Measurements from ENCODE around the gene GRIN3B.

GRIN3B gene

DNA sequence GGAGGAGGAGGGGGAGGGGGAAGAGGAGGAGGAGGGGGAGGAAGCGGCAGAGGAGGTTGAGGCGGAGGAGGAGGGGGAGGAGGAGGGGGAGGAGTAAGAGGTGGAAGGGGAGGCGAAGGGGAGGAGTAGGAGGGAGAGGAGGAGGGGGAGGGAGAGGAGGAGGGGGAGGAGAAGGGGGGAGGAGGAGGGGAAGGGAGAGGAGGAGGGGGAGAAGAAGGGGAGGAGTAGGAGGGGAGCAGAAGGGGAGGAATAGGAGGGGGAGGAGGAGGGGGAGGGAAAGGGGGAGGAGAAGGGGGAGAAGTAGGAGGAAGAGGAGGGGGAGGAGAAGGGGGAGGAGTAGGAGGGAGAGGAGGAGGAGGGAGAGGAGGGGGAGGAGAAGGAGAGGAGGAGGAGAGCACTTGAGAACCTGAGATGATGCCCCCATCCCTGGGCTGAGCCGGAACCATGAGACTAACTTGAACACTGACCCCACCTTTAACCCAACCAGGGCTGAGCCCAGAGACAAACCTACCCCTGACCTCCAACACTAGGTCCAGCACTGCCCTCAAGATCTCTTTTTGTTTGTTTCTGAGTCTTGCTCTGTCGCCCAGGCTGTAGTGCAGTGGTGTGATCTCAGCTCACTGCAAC lies 52.2 kb downstream of the GRIN3B start:
- H4K20me1 ChIP-seq (ENCODE audit: control insufficient read depth, insufficient read depth, low read depth, low read length), result no peaks in the 10 kb centered on the region
- no peaks in the 10 kb centered on the region for H3K9me2 ChIP-seq (replicated peaks; ENCODE audit: control insufficient read depth, low read length)
- H3F3A ChIP-seq (ENCODE audit: control insufficient read depth, insufficient read depth), result no peaks in the 10 kb centered on the region
- H3K4me3 ChIP-seq (ENCODE audit: low read length), result no peak overlapping the region
- H3K9me3 ChIP-seq (ENCODE audit: control insufficient read depth, insufficient read depth, low read length), result no peaks in the 10 kb centered on the region
- no peaks in the 10 kb centered on the region for H3K79me2 ChIP-seq (ENCODE audit: control insufficient read depth, low read length)
- no peak for TF ChIP-seq EZH2phosphoT487 (IDR thresholded peaks at IDR 0.05; ENCODE audit: borderline replicate concordance, low read length)
- TF ChIP-seq, protein P1, sequence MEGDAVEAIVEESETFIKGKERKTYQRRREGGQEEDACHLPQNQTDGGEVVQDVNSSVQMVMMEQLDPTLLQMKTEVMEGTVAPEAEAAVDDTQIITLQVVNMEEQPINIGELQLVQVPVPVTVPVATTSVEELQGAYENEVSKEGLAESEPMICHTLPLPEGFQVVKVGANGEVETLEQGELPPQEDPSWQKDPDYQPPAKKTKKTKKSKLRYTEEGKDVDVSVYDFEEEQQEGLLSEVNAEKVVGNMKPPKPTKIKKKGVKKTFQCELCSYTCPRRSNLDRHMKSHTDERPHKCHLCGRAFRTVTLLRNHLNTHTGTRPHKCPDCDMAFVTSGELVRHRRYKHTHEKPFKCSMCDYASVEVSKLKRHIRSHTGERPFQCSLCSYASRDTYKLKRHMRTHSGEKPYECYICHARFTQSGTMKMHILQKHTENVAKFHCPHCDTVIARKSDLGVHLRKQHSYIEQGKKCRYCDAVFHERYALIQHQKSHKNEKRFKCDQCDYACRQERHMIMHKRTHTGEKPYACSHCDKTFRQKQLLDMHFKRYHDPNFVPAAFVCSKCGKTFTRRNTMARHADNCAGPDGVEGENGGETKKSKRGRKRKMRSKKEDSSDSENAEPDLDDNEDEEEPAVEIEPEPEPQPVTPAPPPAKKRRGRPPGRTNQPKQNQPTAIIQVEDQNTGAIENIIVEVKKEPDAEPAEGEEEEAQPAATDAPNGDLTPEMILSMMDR (IDR thresholded peaks at IDR 0.05; ENCODE audit: low read depth, low read length, poor library complexity, severe bottlenecking), result no peak
- peaks cover 19% of the 10 kb centered on the region for H3K36me3 ChIP-seq (ENCODE audit: control insufficient read depth, low read length)
- H3K4me2 ChIP-seq (ENCODE audit: low read length), result no peak overlapping the region
- H3K27me3 ChIP-seq (ENCODE audit: control insufficient read depth, low read length), result no peaks in the 10 kb centered on the region
- H3K27ac ChIP-seq (ENCODE audit: low read depth, low read length), result no peak overlapping the region
- H3K4me1 ChIP-seq (ENCODE audit: control insufficient read depth, low read length), result peaks cover 3% of the 10 kb centered on the region; the same call in 1 of the 2 replicates

DNA sequence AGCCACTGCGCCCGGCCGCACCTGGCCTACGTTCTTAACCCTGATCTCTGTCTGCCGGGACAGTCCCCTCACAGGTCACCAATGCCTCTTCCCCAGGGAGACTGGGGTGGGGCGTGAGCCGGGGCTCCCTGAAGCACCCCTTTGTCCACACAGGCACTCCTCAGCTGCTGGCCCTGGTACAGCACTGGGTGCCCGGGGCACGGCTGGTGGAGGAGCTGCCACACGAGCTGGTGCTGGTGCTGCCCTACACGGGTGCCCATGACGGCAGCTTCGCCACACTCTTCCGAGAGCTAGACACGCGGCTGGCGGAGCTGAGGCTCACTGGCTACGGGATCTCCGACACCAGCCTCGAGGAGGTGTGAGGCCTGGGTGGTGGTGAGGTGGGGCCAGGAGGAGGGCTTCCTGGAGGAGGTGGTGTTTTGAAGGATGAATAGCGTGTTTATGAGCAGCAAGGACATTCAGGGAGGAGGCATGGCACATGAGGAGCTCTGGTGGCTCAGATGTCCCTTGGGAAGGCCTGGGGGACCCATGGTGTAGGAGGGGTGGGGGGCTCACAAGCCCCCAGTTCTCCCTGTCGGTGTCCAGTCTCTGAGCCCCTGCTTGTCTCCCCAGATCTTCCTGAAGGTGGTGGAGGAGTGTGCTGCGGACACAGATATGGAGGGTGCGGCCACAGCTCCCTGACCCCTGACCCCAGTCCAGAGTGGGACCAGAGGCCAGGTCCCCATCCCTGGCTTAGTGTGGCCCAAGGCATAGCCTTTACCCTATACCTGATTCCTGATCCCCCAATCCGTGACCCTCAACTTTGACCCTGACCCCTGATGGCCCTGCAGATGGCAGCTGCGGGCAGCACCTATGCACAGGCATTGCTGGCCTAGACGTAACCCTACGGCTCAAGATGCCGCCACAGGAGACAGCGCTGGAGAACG lies 53.2 kb downstream of the GRIN3B start:
- TF ChIP-seq, protein P1 (IDR thresholded peaks at IDR 0.05; ENCODE audit: low read depth, low read length, poor library complexity, severe bottlenecking), result no peak
- TF ChIP-seq EZH2phosphoT487 (IDR thresholded peaks at IDR 0.05; ENCODE audit: borderline replicate concordance, low read length), result no peak
- Histone ChIP-seq H3K27me3 (ENCODE audit: control insufficient read depth, low read length) (no peaks in the 10 kb centered on the region), H3K36me3 (ENCODE audit: control insufficient read depth, low read length) (peaks cover 17% of the 10 kb centered on the region), H3K9me3 (ENCODE audit: control insufficient read depth, insufficient read depth, low read length) (no peaks in the 10 kb centered on the region), H3K9me2 (replicated peaks; ENCODE audit: control insufficient read depth, low read length) (no peaks in the 10 kb centered on the region), H3K4me3 (ENCODE audit: low read length) (no peak overlapping the region), H4K20me1 (ENCODE audit: control insufficient read depth, insufficient read depth, low read depth, low read length) (no peaks in the 10 kb centered on the region), H3F3A (ENCODE audit: control insufficient read depth, insufficient read depth) (no peaks in the 10 kb centered on the region), H3K79me2 (ENCODE audit: control insufficient read depth, low read length) (no peaks in the 10 kb centered on the region), H3K4me1 (ENCODE audit: control insufficient read depth, low read length) (peaks cover 10% of the 10 kb centered on the region; the same call in 1 of the 2 replicates), H3K4me2 (ENCODE audit: low read length) (no peak overlapping the region), H3K27ac (ENCODE audit: low read depth, low read length) (no peak overlapping the region)

DNA sequence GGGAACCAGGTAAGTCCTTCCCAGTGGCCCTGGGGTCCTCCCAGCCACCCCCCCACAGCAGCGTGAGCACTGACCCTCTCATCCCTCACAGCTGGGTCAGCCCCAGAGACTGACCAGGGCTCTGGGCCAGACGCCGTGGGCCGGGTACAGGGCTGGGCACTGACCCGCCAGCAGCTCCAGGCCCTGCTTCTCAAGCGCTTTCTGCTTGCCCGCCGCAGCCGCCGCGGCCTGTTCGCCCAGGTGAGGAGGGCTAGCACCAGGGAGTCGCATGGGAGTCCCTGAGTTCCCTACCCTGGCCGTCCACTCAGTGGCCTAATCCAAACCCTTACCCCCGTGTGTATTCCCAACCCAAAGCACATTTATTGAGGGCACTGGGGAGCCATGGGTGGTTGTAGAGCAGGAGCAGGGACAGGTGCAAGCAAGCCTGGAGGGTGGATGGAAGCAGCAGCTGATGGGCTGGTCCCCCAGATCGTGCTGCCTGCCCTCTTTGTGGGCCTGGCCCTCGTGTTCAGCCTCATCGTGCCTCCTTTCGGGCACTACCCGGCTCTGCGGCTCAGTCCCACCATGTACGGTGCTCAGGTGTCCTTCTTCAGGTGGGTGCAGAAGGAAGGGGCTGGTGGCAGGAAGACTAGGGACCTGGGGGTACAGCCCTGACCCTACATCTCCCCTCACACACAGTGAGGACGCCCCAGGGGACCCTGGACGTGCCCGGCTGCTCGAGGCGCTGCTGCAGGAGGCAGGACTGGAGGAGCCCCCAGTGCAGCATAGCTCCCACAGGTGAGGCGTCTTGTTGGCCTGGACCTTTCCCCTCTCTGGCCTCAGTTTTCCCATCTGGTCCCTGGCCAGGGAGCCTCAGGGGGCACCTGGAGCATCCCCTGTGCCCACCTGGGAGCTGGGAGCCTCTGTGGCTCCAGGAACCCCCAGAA lies 54.1 kb downstream of the GRIN3B start:
- Histone ChIP-seq H3K4me1 (ENCODE audit: control insufficient read depth, low read length) (peaks cover 10% of the 10 kb centered on the region; the same call in 1 of the 2 replicates), H3K9me3 (ENCODE audit: control insufficient read depth, insufficient read depth, low read length) (no peaks in the 10 kb centered on the region), H3K4me3 (ENCODE audit: low read length) (no peak overlapping the region), H3K27me3 (ENCODE audit: control insufficient read depth, low read length) (no peaks in the 10 kb centered on the region), H3K9me2 (replicated peaks; ENCODE audit: control insufficient read depth, low read length) (no peaks in the 10 kb centered on the region), H4K20me1 (ENCODE audit: control insufficient read depth, insufficient read depth, low read depth, low read length) (no peaks in the 10 kb centered on the region), H3K36me3 (ENCODE audit: control insufficient read depth, low read length) (peaks cover 17% of the 10 kb centered on the region), H3K79me2 (ENCODE audit: control insufficient read depth, low read length) (no peaks in the 10 kb centered on the region), H3F3A (ENCODE audit: control insufficient read depth, insufficient read depth) (no peaks in the 10 kb centered on the region), H3K4me2 (ENCODE audit: low read length) (no peak overlapping the region), H3K27ac (ENCODE audit: low read depth, low read length) (no peak overlapping the region)
- no peak for TF ChIP-seq EZH2phosphoT487 (IDR thresholded peaks at IDR 0.05; ENCODE audit: borderline replicate concordance, low read length)
- TF ChIP-seq, protein P1 (IDR thresholded peaks at IDR 0.05; ENCODE audit: low read depth, low read length, poor library complexity, severe bottlenecking), result no peak

All from DOHH2 (cell line).